GM19324 (cell line): Measurements from ENCODE around the gene TNRC6A.
"Not testable (repeated sequence)": the region's sequence is repeated elsewhere in the genome, so short reads cannot be mapped to it uniquely, and the experiment has no call there.

ENCODE experiments used
- ATAC-seq: cut with Tn5 transposase; IDR thresholded peaks from one replicate; pipeline ENCODE4 v1.9.1; 2021; ENCODE audit warnings: mild to moderate bottlenecking, moderate library complexity; ENCODE audit not compliant: unreplicated experiment, low FRiP score

Gene TNRC6A

GRCh38 chr16:24810951-24811843 lies 81.7 kb downstream of the TNRC6A start:
- ATAC-seq: no peak

GRCh38 chr16:24812813-24813212 lies 83.4 kb downstream of the TNRC6A start:
- ATAC-seq: not testable (repeated sequence)

GRCh38 chr16:24815021-24815420 lies 85.6 kb downstream of the TNRC6A start:
- no peak for ATAC-seq

GRCh38 chr16:24816688-24817087 lies 87.2 kb downstream of the TNRC6A start:
- no peak for ATAC-seq

GRCh38 chr16:24819462-24820040 lies 90.1 kb downstream of the TNRC6A start:
- no peak for ATAC-seq

- no peak for ATAC-seq
These were observed 91.1 kb downstream of the TNRC6A start for GRCh38 chr16:24820522-24820921.

GRCh38 chr16:24821129-24821528 lies 91.7 kb downstream of the TNRC6A start:
- ATAC-seq: no peak

GRCh38 chr16:24822542-24822941 lies 93.1 kb downstream of the TNRC6A start:
- ATAC-seq: no peak

GRCh38 chr16:24822974-24823373 lies 93.5 kb downstream of the TNRC6A start:
- ATAC-seq: no peak

- no peak for ATAC-seq
These were observed 96.2 kb downstream of the TNRC6A start for GRCh38 chr16:24825696-24826095.

- no peak for ATAC-seq
These were observed 96.7 kb downstream of the TNRC6A start for GRCh38 chr16:24826096-24826690.

GRCh38 chr16:24826817-24827566 lies 97.5 kb downstream of the TNRC6A start:
- no peak for ATAC-seq

- no peak for ATAC-seq
These were observed 99.7 kb downstream of the TNRC6A start for GRCh38 chr16:24829153-24829552.

GRCh38 chr16:24833352-24833751 lies 103.9 kb downstream of the TNRC6A start:
- no peak for ATAC-seq

- no peak for ATAC-seq
These were observed 105.2 kb downstream of the TNRC6A start for GRCh38 chr16:24834459-24835335.

- ATAC-seq: no peak
These were observed 107.4 kb downstream of the TNRC6A start for GRCh38 chr16:24836836-24837235.

- no peak for ATAC-seq
These were observed 108.5 kb downstream of the TNRC6A start for GRCh38 chr16:24837969-24838368.

GRCh38 chr16:24838554-24839266 lies 109.3 kb downstream of the TNRC6A start:
- ATAC-seq: no peak

GRCh38 chr16:24839347-24839972 lies 110.0 kb downstream of the TNRC6A start:
- no peak for ATAC-seq
